Measurements from ENCODE around the gene ADCY10.
"Not testable (repeated sequence)": the region's sequence is repeated elsewhere in the genome, so short reads cannot be mapped to it uniquely, and the experiment has no call there.

DNA sequence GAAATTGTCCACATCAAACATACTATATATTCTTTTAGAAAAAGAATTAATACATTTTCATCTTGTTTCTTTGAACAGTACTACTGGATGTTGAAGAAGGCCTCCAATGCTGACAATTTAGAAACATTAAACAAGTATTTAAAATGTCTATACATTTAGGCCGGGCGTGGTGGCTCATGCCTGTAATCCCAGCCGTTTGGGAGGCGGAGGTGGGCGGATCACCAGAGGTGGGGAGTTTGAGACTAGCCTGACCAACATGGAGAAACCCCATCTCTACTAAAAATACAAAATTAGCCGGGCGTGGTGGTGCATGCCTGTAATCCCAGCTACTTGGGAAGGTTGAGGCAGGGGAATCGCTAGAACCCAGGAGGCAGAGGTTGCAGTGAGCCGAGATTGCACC lies 15.0 kb upstream of the ADCY10 start:
- TF ChIP-seq, protein P1, sequence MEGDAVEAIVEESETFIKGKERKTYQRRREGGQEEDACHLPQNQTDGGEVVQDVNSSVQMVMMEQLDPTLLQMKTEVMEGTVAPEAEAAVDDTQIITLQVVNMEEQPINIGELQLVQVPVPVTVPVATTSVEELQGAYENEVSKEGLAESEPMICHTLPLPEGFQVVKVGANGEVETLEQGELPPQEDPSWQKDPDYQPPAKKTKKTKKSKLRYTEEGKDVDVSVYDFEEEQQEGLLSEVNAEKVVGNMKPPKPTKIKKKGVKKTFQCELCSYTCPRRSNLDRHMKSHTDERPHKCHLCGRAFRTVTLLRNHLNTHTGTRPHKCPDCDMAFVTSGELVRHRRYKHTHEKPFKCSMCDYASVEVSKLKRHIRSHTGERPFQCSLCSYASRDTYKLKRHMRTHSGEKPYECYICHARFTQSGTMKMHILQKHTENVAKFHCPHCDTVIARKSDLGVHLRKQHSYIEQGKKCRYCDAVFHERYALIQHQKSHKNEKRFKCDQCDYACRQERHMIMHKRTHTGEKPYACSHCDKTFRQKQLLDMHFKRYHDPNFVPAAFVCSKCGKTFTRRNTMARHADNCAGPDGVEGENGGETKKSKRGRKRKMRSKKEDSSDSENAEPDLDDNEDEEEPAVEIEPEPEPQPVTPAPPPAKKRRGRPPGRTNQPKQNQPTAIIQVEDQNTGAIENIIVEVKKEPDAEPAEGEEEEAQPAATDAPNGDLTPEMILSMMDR (conservative IDR thresholded peaks at IDR 0.05; ENCODE audit: low read length), result not testable (repeated sequence)
- TF ChIP-seq EZH2phosphoT487 (IDR thresholded peaks at IDR 0.05; ENCODE audit: borderline replicate concordance, low read depth, low read length), result not testable (repeated sequence)
